ENCODE measurements around the gene MSH2.

MSH2 gene

DNA sequence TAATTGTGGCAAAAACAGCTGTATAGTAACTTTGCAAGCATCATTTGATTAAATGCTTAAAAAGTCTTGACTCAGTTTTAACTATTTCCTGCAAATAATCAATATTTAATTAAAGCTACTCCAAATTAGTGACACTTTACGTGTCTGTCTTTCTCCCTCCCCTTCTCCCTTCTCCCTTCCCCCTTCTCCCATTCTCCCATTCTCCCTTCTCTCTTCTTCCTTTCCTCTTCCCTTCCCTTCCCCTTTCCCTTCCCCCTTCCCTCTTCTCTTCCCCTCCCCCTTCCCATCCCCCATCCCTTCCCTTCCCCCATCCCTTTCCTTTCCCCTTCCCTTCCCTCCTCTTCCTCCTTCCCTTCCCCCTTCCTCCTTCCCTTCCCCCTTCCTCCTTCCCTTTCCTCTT, 76.9 kb downstream of the MSH2 start:
- H3K9me3 ChIP-seq (ENCODE audit: control insufficient read depth, insufficient read depth, low read depth, low read length), result no peaks in the 10 kb centered on the region
- no peaks in the 10 kb centered on the region for H3K4me1 ChIP-seq (ENCODE audit: control insufficient read depth, insufficient read depth, low read length)
- no peak overlapping the region for H3K9ac ChIP-seq (ENCODE audit: low read length)
- H3K27me3 ChIP-seq (ENCODE audit: control insufficient read depth, insufficient read depth, low read length), result no peaks in the 10 kb centered on the region
- no peak overlapping the region for H3K27ac ChIP-seq (ENCODE audit: low read depth, low read length)
- H3K36me3 ChIP-seq (ENCODE audit: control insufficient read depth, insufficient read depth, low read length), result peaks cover 86% of the 10 kb centered on the region
- no peak overlapping the region for H3K4me3 ChIP-seq (ENCODE audit: low read depth, low read length)

DNA sequence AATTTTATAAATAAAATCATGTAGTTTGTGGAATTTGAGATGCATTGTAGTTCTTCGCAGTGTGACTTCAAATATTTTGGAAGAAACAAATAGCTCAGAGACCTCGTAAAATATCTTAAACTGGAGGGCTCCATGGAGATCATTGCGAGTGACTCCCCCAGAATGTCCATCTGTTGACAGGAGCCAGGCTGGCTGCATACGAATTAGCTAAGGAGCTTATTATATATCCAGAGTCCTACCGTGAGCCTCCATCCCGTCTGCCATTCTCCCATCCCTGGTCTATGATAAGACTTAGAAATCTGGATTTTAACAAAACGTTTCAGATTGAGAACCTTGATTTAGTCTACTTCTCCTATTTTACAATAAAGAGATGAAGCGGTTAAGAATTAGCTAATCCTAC, 80.2 kb downstream of the MSH2 start:
- peaks cover 58% of the 10 kb centered on the region for H3K36me3 ChIP-seq (ENCODE audit: control insufficient read depth, insufficient read depth, low read length)
- H3K27ac ChIP-seq (ENCODE audit: low read depth, low read length), result no peak overlapping the region

GRCh38 chr2:47484396-47484795, 81.4 kb downstream of the MSH2 start:
- no peaks in the 10 kb centered on the region for H3K9me3 ChIP-seq (ENCODE audit: control insufficient read depth, insufficient read depth, low read depth, low read length)
- no peaks in the 10 kb centered on the region for H3K27me3 ChIP-seq (ENCODE audit: control insufficient read depth, insufficient read depth, low read length)
- H3K4me1 ChIP-seq (ENCODE audit: control insufficient read depth, insufficient read depth, low read length), result peaks cover 8% of the 10 kb centered on the region; the same call in 1 of the 2 replicates
- no peak overlapping the region for H3K27ac ChIP-seq (ENCODE audit: low read depth, low read length)
- H3K4me3 ChIP-seq (ENCODE audit: low read depth, low read length), result no peak overlapping the region
- H3K9ac ChIP-seq (ENCODE audit: low read length), result no peak overlapping the region
- peaks cover 46% of the 10 kb centered on the region for H3K36me3 ChIP-seq (ENCODE audit: control insufficient read depth, insufficient read depth, low read length)

More for the DNA sequence above, 80.2 kb downstream of the MSH2 start:
- Histone ChIP-seq H3K4me3 (ENCODE audit: low read depth, low read length) (no peak overlapping the region), H3K9me3 (ENCODE audit: control insufficient read depth, insufficient read depth, low read depth, low read length) (no peaks in the 10 kb centered on the region), H3K9ac (ENCODE audit: low read length) (no peak overlapping the region), H3K27me3 (ENCODE audit: control insufficient read depth, insufficient read depth, low read length) (no peaks in the 10 kb centered on the region), H3K4me1 (ENCODE audit: control insufficient read depth, insufficient read depth, low read length) (peaks cover 2% of the 10 kb centered on the region; the same call in 1 of the 2 replicates)

GRCh38 chr2:47485177-47485576, 82.2 kb downstream of the MSH2 start:
- H3K4me3 ChIP-seq (ENCODE audit: low read depth, low read length), result no peak overlapping the region
- H3K4me1 ChIP-seq (ENCODE audit: control insufficient read depth, insufficient read depth, low read length), result peaks cover 12% of the 10 kb centered on the region
- H3K27ac ChIP-seq (ENCODE audit: low read depth, low read length), result no peak overlapping the region
- no peaks in the 10 kb centered on the region for H3K9me3 ChIP-seq (ENCODE audit: control insufficient read depth, insufficient read depth, low read depth, low read length)
- peaks cover 44% of the 10 kb centered on the region for H3K36me3 ChIP-seq (ENCODE audit: control insufficient read depth, insufficient read depth, low read length)
- H3K27me3 ChIP-seq (ENCODE audit: control insufficient read depth, insufficient read depth, low read length), result no peaks in the 10 kb centered on the region
- H3K9ac ChIP-seq (ENCODE audit: low read length), result no peak overlapping the region

DNA sequence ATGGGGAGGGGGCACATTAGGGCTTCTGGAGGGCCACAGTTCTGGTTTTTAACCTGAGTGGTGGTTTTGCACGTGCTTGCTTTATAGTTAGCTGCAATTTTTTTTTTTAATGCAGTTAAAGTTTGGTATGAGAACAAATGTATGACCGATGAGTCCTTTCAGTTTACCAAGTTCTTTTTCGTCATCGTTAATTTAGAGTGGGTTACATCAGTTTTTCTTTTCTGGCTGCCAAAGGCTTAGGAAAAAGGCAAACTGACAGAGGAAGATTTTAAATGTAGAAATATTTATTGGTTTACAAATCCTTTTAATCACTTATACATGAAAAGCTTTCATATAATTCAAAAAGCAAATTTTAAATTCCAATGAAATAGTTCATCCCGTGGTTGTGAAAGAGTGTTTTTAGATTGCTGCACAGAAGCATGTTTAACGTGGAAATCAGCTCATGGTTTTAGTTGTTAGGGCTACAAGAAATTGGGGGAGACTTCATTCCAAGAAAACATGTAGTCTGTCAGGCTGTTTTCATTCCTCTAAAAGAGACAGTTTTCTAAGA, 82.9 kb downstream of the MSH2 start:
- H3K36me3 ChIP-seq (ENCODE audit: control insufficient read depth, insufficient read depth, low read length), result peaks cover 39% of the 10 kb centered on the region
- H3K4me3 ChIP-seq (ENCODE audit: low read depth, low read length), result no peak overlapping the region
- H3K9ac ChIP-seq (ENCODE audit: low read length), result no peak overlapping the region
- H3K27ac ChIP-seq (ENCODE audit: low read depth, low read length), result no peak overlapping the region
- peaks cover 12% of the 10 kb centered on the region for H3K4me1 ChIP-seq (ENCODE audit: control insufficient read depth, insufficient read depth, low read length)
- H3K9me3 ChIP-seq (ENCODE audit: control insufficient read depth, insufficient read depth, low read depth, low read length), result no peaks in the 10 kb centered on the region
- no peaks in the 10 kb centered on the region for H3K27me3 ChIP-seq (ENCODE audit: control insufficient read depth, insufficient read depth, low read length)

GRCh38 chr2:47486841-47487497, 84.0 kb downstream of the MSH2 start:
- H3K9ac ChIP-seq (ENCODE audit: low read length), result no peak overlapping the region
- H3K4me1 ChIP-seq (ENCODE audit: control insufficient read depth, insufficient read depth, low read length), result peaks cover 12% of the 10 kb centered on the region
- H3K4me3 ChIP-seq (ENCODE audit: low read depth, low read length), result no peak overlapping the region
- peaks cover 2% of the 10 kb centered on the region; the same call in 1 of the 2 replicates for H3K9me3 ChIP-seq (ENCODE audit: control insufficient read depth, insufficient read depth, low read depth, low read length)
- H3K36me3 ChIP-seq (ENCODE audit: control insufficient read depth, insufficient read depth, low read length), result peaks cover 32% of the 10 kb centered on the region
- H3K27ac ChIP-seq (ENCODE audit: low read depth, low read length), result no peak overlapping the region
- no peaks in the 10 kb centered on the region for H3K27me3 ChIP-seq (ENCODE audit: control insufficient read depth, insufficient read depth, low read length)

DNA sequence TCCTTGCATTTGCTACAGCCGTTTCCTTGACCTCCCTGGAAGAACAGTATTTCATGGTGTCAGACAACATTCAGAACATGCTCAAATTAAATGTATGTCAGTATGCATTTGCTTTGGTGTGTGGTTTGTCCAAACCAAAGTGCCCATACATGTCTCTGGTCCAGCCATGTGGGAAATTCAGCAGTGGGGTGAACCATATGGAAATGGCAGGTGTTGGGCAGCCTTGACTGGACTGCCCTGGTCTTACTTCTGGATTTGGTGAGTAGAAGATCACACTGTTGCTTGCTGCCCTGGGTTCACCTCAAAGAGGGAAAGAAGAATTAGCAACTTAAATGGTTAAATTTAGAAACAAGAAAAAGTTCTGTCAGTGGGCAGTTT, 84.5 kb downstream of the MSH2 start:
- H3K9me3 ChIP-seq (ENCODE audit: control insufficient read depth, insufficient read depth, low read depth, low read length), result peaks cover 2% of the 10 kb centered on the region; the same call in 1 of the 2 replicates
- H3K9ac ChIP-seq (ENCODE audit: low read length), result no peak overlapping the region
- H3K27me3 ChIP-seq (ENCODE audit: control insufficient read depth, insufficient read depth, low read length), result no peaks in the 10 kb centered on the region
- peaks cover 12% of the 10 kb centered on the region for H3K4me1 ChIP-seq (ENCODE audit: control insufficient read depth, insufficient read depth, low read length)
- H3K27ac ChIP-seq (ENCODE audit: low read depth, low read length), result no peak overlapping the region
- no peak overlapping the region for H3K4me3 ChIP-seq (ENCODE audit: low read depth, low read length)
- peaks cover 27% of the 10 kb centered on the region for H3K36me3 ChIP-seq (ENCODE audit: control insufficient read depth, insufficient read depth, low read length)

- H3K4me1 ChIP-seq (ENCODE audit: control insufficient read depth, insufficient read depth, low read length), result peaks cover 12% of the 10 kb centered on the region
Measured at GRCh38 chr2:47488870-47489584, 86.1 kb downstream of the MSH2 start.

DNA sequence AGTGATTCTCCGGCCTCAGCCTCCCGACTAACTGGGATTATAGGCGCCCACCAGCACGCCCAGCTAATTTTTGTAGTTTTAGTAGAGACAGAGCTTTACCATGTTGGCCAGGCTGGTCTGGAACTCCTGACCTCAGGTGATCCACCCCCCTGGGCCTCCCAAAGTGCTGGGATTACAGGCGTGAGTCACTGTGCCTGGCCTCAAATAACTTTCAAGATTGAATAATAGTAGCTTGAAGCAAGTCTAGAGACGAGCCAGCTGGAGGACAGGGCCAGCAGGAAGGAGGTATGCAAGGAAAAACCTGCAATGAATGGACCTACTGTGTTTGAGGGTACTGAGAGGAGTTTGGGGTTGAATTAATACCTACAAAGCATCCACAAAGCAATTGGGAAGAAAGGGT, 87.5 kb downstream of the MSH2 start:
- H3K4me1 ChIP-seq (ENCODE audit: control insufficient read depth, insufficient read depth, low read length), result peaks cover 12% of the 10 kb centered on the region

More at GRCh38 chr2:47488870-47489584, 86.1 kb downstream of the MSH2 start:
- Histone ChIP-seq H3K9me3 (ENCODE audit: control insufficient read depth, insufficient read depth, low read depth, low read length) (peaks cover 2% of the 10 kb centered on the region; the same call in 1 of the 2 replicates), H3K4me3 (ENCODE audit: low read depth, low read length) (no peak overlapping the region), H3K27ac (ENCODE audit: low read depth, low read length) (no peak overlapping the region), H3K9ac (ENCODE audit: low read length) (no peak overlapping the region), H3K36me3 (ENCODE audit: control insufficient read depth, insufficient read depth, low read length) (peaks cover 12% of the 10 kb centered on the region), H3K27me3 (ENCODE audit: control insufficient read depth, insufficient read depth, low read length) (no peaks in the 10 kb centered on the region)

GRCh38 chr2:47493317-47494035, 90.5 kb downstream of the MSH2 start:
- Histone ChIP-seq H3K9me3 (ENCODE audit: control insufficient read depth, insufficient read depth, low read depth, low read length) (peaks cover 6% of the 10 kb centered on the region; the same call in 1 of the 2 replicates), H3K9ac (ENCODE audit: low read length) (no peak overlapping the region), H3K4me1 (ENCODE audit: control insufficient read depth, insufficient read depth, low read length) (peaks cover 9% of the 10 kb centered on the region; the same call in 1 of the 2 replicates), H3K27me3 (ENCODE audit: control insufficient read depth, insufficient read depth, low read length) (no peaks in the 10 kb centered on the region), H3K27ac (ENCODE audit: low read depth, low read length) (no peak overlapping the region), H3K36me3 (ENCODE audit: control insufficient read depth, insufficient read depth, low read length) (no peaks in the 10 kb centered on the region), H3K4me3 (ENCODE audit: low read depth, low read length) (no peak overlapping the region)

More for the DNA sequence above, 87.5 kb downstream of the MSH2 start:
- Histone ChIP-seq H3K36me3 (ENCODE audit: control insufficient read depth, insufficient read depth, low read length) (no peaks in the 10 kb centered on the region), H3K27ac (ENCODE audit: low read depth, low read length) (no peak overlapping the region), H3K27me3 (ENCODE audit: control insufficient read depth, insufficient read depth, low read length) (no peaks in the 10 kb centered on the region), H3K9me3 (ENCODE audit: control insufficient read depth, insufficient read depth, low read depth, low read length) (peaks cover 2% of the 10 kb centered on the region; the same call in 1 of the 2 replicates), H3K4me3 (ENCODE audit: low read depth, low read length) (no peak overlapping the region), H3K9ac (ENCODE audit: low read length) (no peak overlapping the region)

Data from HUES6 (cell line).